Measurements from ENCODE around the gene SYTL1. TPM values are rescaled to one million over a fixed set of nuclear protein-coding genes. Genes with fewer than 3 reads are reported as not detected.

The SYTL1 gene
- total and polyA plus RNA-seq, 9 of the 15 experiments (the other 6 are each of a cell fraction or from before 2014, with no cell fraction given) = 0.04 to 9.3 (median 1.7) TPM

- TF ChIP-seq RERE (CRISPR knock-in tag; IDR thresholded peaks at IDR 0.05; ENCODE audit: borderline replicate concordance) (peak; percentile 12; the same call in 1 of the 2 replicates), MYC (IDR thresholded peaks at IDR 0.05; ENCODE audit: low read depth, low read length) (peak; percentile 77), MYC (CRISPR knock-in tag; IDR thresholded peaks at IDR 0.05; ENCODE audit: borderline replicate concordance, low read depth) (peak; percentile 75; the same call in 1 of the 2 replicates), HMGN3 (IDR thresholded peaks at IDR 0.05; ENCODE audit: borderline replicate concordance, extremely low read depth, insufficient read length, low read depth, low read length) (peak; percentile 86), SMAD1 (IDR thresholded peaks at IDR 0.05; ENCODE audit: low read depth, low read length, partially characterized antibody) (no peak), CEBPG (CRISPR knock-in tag; IDR thresholded peaks at IDR 0.05) (no peak), CEBPG (tag; conservative IDR thresholded peaks at IDR 0.05 in 1 of 2, IDR thresholded peaks at IDR 0.05 in 1 of 2) (no peak), ZNF253 (CRISPR knock-in tag; conservative IDR thresholded peaks at IDR 0.05) (no peak), SNAPC5 (CRISPR knock-in tag; IDR thresholded peaks at IDR 0.05) (no peak), SAP30 (IDR thresholded peaks at IDR 0.05; ENCODE audit: borderline replicate concordance, insufficient read depth, low read depth, low read length, poor library complexity, severe bottlenecking) (no peak), MEF2A (IDR thresholded peaks at IDR 0.05; ENCODE audit: control insufficient read depth, low read depth, low read length) (no peak), ERF (CRISPR knock-in tag; IDR thresholded peaks at IDR 0.05) (no peak; the same call in 1 of the 2 replicates), ARHGAP35 (IDR thresholded peaks at IDR 0.05; ENCODE audit: partially characterized antibody) (no peak), ZFP30 (CRISPR knock-in tag; IDR thresholded peaks at IDR 0.05; ENCODE audit: borderline replicate concordance) (no peak), HEY1 (CRISPR knock-in tag; IDR thresholded peaks at IDR 0.05; ENCODE audit: borderline replicate concordance) (no peak), ZNF830 (CRISPR knock-in tag; IDR thresholded peaks at IDR 0.05) (0 out of 2 replicates have a peak, but pooled peaks have one; percentile 54), ZNF639 (CRISPR knock-in tag; conservative IDR thresholded peaks at IDR 0.05 in 1 of 2, IDR thresholded peaks at IDR 0.05 in 1 of 2) (no peak; a peak in 1 of 4 replicates), PHB (CRISPR knock-in tag; IDR thresholded peaks at IDR 0.05) (no peak), KDM1A (IDR thresholded peaks at IDR 0.05) (no peak), DACH1 (IDR thresholded peaks at IDR 0.05; ENCODE audit: partially characterized antibody) (no peak), MXI1 (IDR thresholded peaks at IDR 0.05; ENCODE audit: low read depth, low read length) (no peak)
These were observed 50.4 kb downstream of the SYTL1 start, which contains the start of gene GPR3 (continued) for GRCh38 chr1:27392096-27392777.

All from K562 (cell line).